Hepatocyte (in vitro differentiated cells): ENCODE results near the gene CUX1.

Experiments used
- CTCF ChIP-seq: fragments of 200-600 bp; sonication (generic); IDR thresholded peaks from 2 replicates; pipeline ENCODE4 v1.5.1; 2016; ENCODE audit warnings: antibody characterized with exemption, mild to moderate bottlenecking; ENCODE audit not compliant: poor library complexity
- EZH2 ChIP-seq: fragments of 200-600 bp; sonication (generic); IDR thresholded peaks from 2 replicates; pipeline ENCODE4 v1.6.1; 2016; ENCODE audit warnings: antibody characterized with exemption, mild to moderate bottlenecking, borderline replicate concordance
- EZH2phosphoT487 ChIP-seq: fragments of 200-600 bp; sonication (generic); IDR thresholded peaks from one replicate; pipeline ENCODE4 v1.6.1; 2018; ENCODE audit warnings: antibody characterized with exemption, mild to moderate bottlenecking, low read depth, moderate library complexity; ENCODE audit not compliant: unreplicated experiment, severe bottlenecking

- TF ChIP-seq CTCF, result no peak
- no peak for TF ChIP-seq EZH2phosphoT487
- TF ChIP-seq EZH2, result no peak
These were observed 44.8 kb upstream of the CUX1 start for GRCh38 chr7:101772508-101773211.
